PFSK-1 (cell line): Measurements from ENCODE around the gene ADD1.

Experiments
- FOXP2 ChIP-seq: optimal IDR thresholded peaks from 2 replicates; pipeline ENCODE3; 2011; ENCODE audit warnings: borderline replicate concordance, control low read depth, inconsistent platforms; ENCODE audit not compliant: insufficient read depth; ENCODE audit errors: extremely low read length, extremely low read depth
- POLR2AphosphoS5 ChIP-seq: IDR thresholded peaks from 2 replicates; pipeline ENCODE4 v1.6.1; 2012; ENCODE audit warnings: low read depth, mild to moderate bottlenecking, control low read depth, low read length, moderate library complexity
- SIN3A ChIP-seq: IDR thresholded peaks from 2 replicates; pipeline ENCODE4 v1.6.1; 2012; ENCODE audit warnings: mild to moderate bottlenecking, low read length, moderate library complexity, borderline replicate concordance; ENCODE audit not compliant: insufficient read depth

- no peak for TF ChIP-seq POLR2AphosphoS5
- TF ChIP-seq SIN3A = no peak
- no peak for TF ChIP-seq FOXP2
Measured at GRCh38 chr4:2818351-2818939, 25.2 kb upstream of the ADD1 start.
